Panc1 (cell line): Measurements from ENCODE around the gene PNPO. TPM values are rescaled to one million over a fixed set of nuclear protein-coding genes. Genes with fewer than 3 reads are reported as not detected.

Source experiments
- ATAC-seq: fragments of 200-7000 bp; cut with Tn5 transposase; 2 replicates; pipeline ENCODE4 v1.9.1; 2020; ENCODE audit warnings: mild to moderate bottlenecking, moderate library complexity
- BruUV-seq: library from RNA; stranded (reverse); fragments of 400-500 nt; replicated peaks from 2 replicates; lab custom pipeline; 2021; lab: Mats Ljungman, UMichigan
- CTCF ChIA-PET: fragments of 300-600 bp; sonication (Branson Sonifier 250); formaldehyde crosslinking; loops from one replicate; lab custom pipeline; 2022; ENCODE audit warnings: antibody characterized with exemption; lab: Charles Lee
- POLR2A ChIA-PET: fragments of 300-600 bp; sonication (Branson Sonifier 250); formaldehyde crosslinking; loops from one replicate; lab custom pipeline; 2022; ENCODE audit warnings: antibody characterized with exemption; lab: Charles Lee
- DNase-seq: peaks from one replicate; pipeline ENCODE4 v3.0.0-alpha.2; 2010; ENCODE audit warnings: low read depth, low spot score
- H3K27ac ChIP-seq: 2 replicates; pipeline ENCODE4 v1.5.1; 2011; ENCODE audit warnings: mild to moderate bottlenecking, low read length, inconsistent platforms
- H3K27me3 ChIP-seq: fragments of 200-500 bp; sonication (Bioruptor generic); 2 replicates; pipeline ENCODE4 v1.6.0; 2014; ENCODE audit warnings: low read length, inconsistent platforms; ENCODE audit not compliant: control insufficient read depth, insufficient read depth
- H3K36me3 ChIP-seq: fragments of 200-500 bp; sonication (Bioruptor generic); 2 replicates; pipeline ENCODE4 v1.5.1; 2014; ENCODE audit warnings: inconsistent platforms, mild to moderate bottlenecking, low read length, moderate library complexity; ENCODE audit not compliant: control insufficient read depth, insufficient read depth
- H3K4me1 ChIP-seq: 2 replicates; pipeline ENCODE4 v1.5.1; 2011; ENCODE audit warnings: inconsistent platforms, mild to moderate bottlenecking, low read length, moderate library complexity; ENCODE audit not compliant: control insufficient read depth, insufficient read depth
- H3K4me3 ChIP-seq, 2 experiments: 2 replicates each; pipeline ENCODE4 v1.5.1; 2011 to 2012; ENCODE audit warnings: low read depth in 2 of 2, low read length in 2 of 2, mild to moderate bottlenecking in 2 of 2, inconsistent platforms in 1 of 2, moderate library complexity in 1 of 2
- H3K9me3 ChIP-seq: fragments of 200-500 bp; sonication (Bioruptor generic); 2 replicates; pipeline ENCODE4 v1.5.1; 2014; ENCODE audit warnings: low read depth, mild to moderate bottlenecking, inconsistent platforms, low read length, moderate library complexity; ENCODE audit not compliant: control insufficient read depth, insufficient read depth
- CTCF ChIP-seq: fragments of 450-650 bp; IDR thresholded peaks from 2 replicates; pipeline ENCODE4 v1.5.1; 2017; ENCODE audit warnings: mild to moderate bottlenecking
- POLR2AphosphoS5 ChIP-seq: IDR thresholded peaks from 2 replicates; pipeline ENCODE4 v1.6.1; 2012; ENCODE audit warnings: mild to moderate bottlenecking, low read depth, low read length, moderate library complexity
- SIN3A ChIP-seq: IDR thresholded peaks from 2 replicates; pipeline ENCODE4 v1.6.1; 2012; ENCODE audit warnings: low read depth, mild to moderate bottlenecking, low read length, moderate library complexity, borderline replicate concordance; ENCODE audit not compliant: insufficient read depth
- TCF7L2 ChIP-seq: IDR thresholded peaks from 2 replicates; pipeline ENCODE4 v1.6.1; 2011; ENCODE audit warnings: mild to moderate bottlenecking, low read depth, low read length, inconsistent platforms
- in situ Hi-C: cut with HindIII; loops from 2 replicates; pipeline ENCODE4 v1.10.0; 2016; ENCODE audit warnings: low sequenced_read_pairs, low pct_unique_long_range_greater_than_20kb
- intact Hi-C: fragments of 100-400 bp; cut with micrococcal nuclease; formaldehyde crosslinking; loops from one replicate; pipeline ENCODE4 v1.10.0; 2022; ENCODE audit not compliant: unreplicated experiment
- total RNA-seq: library from RNA; stranded (reverse); gene quantifications from one replicate; pipeline ENCODE4 v1.2.1, GENCODE V29; 2021; ENCODE audit not compliant: unreplicated experiment
- TF ChIP-seq, protein P1 (sequence below), 2 experiments: IDR thresholded peaks; 2 replicates each; pipeline ENCODE4 v1.6.1; 2011 to 2012; ENCODE audit warnings: low read depth in 2 of 2, control low read depth in 1 of 2, low read length in 1 of 2, mild to moderate bottlenecking in 1 of 2, moderate library complexity in 1 of 2; ENCODE audit not compliant: insufficient read depth in 1 of 2

The PNPO gene
- total RNA-seq, 1 experiment from 2014 or later = 20.1 TPM

DNA sequence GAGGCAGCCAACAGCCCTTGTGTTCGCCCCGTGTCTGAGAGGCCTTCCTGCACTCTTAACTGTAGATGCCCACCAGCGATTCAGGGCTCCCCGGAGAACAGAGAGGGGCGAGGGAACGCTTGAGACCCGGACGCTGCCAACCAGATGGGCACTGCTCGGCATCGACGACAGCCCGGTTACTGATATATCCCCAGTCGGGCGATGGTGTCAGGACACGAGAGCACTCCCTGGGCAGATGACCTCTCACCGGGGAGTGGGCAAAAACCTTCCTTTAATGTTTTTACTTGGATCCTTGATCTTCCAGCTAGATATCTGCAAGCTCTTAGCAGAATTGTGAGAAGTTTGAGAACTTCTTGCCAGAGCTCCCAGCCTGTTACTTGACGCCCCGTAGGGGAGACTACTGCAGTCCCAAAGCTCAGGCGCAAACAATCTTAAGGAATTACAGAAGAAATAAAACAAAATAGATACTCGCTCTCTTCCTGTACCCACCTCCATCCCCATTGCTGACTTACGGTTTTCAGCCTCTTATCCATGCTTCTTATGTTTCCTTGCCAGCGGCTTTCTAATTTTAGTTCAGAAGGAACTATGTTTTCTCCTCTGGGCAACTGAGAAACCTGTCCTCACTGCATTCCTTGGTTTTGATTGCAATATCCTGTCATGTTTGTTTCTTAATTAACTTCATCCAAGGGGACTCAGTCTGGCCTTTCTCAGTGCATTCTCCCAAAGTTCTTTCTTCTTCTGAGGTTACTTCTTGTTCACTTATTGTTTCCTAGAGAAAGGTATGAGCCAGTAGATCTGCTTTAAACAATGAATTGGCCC is 44.5 kb upstream of the PNPO start:
- intact Hi-C loops (no loop called here), in situ Hi-C loops (no loop called here)
- peak overlapping the region; percentile 98 for H3K27ac ChIP-seq
- no peaks in the 10 kb centered on the region; the same call in 1 of the 2 replicates for H3K36me3 ChIP-seq
- TF ChIP-seq TCF7L2 = no peak
- TF ChIP-seq, protein P1, sequence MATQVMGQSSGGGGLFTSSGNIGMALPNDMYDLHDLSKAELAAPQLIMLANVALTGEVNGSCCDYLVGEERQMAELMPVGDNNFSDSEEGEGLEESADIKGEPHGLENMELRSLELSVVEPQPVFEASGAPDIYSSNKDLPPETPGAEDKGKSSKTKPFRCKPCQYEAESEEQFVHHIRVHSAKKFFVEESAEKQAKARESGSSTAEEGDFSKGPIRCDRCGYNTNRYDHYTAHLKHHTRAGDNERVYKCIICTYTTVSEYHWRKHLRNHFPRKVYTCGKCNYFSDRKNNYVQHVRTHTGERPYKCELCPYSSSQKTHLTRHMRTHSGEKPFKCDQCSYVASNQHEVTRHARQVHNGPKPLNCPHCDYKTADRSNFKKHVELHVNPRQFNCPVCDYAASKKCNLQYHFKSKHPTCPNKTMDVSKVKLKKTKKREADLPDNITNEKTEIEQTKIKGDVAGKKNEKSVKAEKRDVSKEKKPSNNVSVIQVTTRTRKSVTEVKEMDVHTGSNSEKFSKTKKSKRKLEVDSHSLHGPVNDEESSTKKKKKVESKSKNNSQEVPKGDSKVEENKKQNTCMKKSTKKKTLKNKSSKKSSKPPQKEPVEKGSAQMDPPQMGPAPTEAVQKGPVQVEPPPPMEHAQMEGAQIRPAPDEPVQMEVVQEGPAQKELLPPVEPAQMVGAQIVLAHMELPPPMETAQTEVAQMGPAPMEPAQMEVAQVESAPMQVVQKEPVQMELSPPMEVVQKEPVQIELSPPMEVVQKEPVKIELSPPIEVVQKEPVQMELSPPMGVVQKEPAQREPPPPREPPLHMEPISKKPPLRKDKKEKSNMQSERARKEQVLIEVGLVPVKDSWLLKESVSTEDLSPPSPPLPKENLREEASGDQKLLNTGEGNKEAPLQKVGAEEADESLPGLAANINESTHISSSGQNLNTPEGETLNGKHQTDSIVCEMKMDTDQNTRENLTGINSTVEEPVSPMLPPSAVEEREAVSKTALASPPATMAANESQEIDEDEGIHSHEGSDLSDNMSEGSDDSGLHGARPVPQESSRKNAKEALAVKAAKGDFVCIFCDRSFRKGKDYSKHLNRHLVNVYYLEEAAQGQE (IDR thresholded peaks at IDR 0.05; ENCODE audit: insufficient read depth in 1 of 2, low read depth in 2 of 2, low read length in 1 of 2) = no peak; a peak in 1 of 4 replicates
- CTCF ChIA-PET = no interaction called here
- BruUV-seq = no TSS peak
- POLR2A ChIA-PET = no interaction called here
- peaks cover 9% of the 10 kb centered on the region; the same call in 1 of the 2 replicates for H3K4me1 ChIP-seq
- ATAC-seq (no peak; the same call in 1 of the 2 replicates), DNase-seq (no peak)
- H3K27me3 ChIP-seq = no peaks in the 10 kb centered on the region
- no peaks in the 10 kb centered on the region for H3K9me3 ChIP-seq
- H3K4me3 ChIP-seq = peak overlapping the region; percentile 79 to 88

- POLR2A ChIA-PET = no interaction called here
- TF ChIP-seq SIN3A = no peak
- TF ChIP-seq, protein P1 (IDR thresholded peaks at IDR 0.05; ENCODE audit: insufficient read depth in 1 of 2, low read depth in 2 of 2, low read length in 1 of 2) = no peak
- TF ChIP-seq POLR2AphosphoS5 = no peak
- no peak for TF ChIP-seq TCF7L2
- TF ChIP-seq CTCF = no peak
- in situ Hi-C loops = no loop called here
- no peaks in the 10 kb centered on the region; the same call in 1 of the 2 replicates for H3K36me3 ChIP-seq
- no peak for DNase-seq
- no peak for ATAC-seq
- H3K27ac ChIP-seq = peak overlapping the region; percentile 98
- H3K9me3 ChIP-seq = no peaks in the 10 kb centered on the region
- intact Hi-C loops = no loop called here
- H3K27me3 ChIP-seq = no peaks in the 10 kb centered on the region
- CTCF ChIA-PET = no interaction called here
- peak overlapping the region; percentile 79 to 88 for H3K4me3 ChIP-seq
- H3K4me1 ChIP-seq = peaks cover 9% of the 10 kb centered on the region; the same call in 1 of the 2 replicates
- TSS peak; percentile 74 for BruUV-seq
Measured at GRCh38 chr17:47897561-47897960, 43.8 kb upstream of the PNPO start.
